ENCODE measurements around the gene AP1G2. TPM values are rescaled to one million over a fixed set of nuclear protein-coding genes. Genes with fewer than 3 reads are reported as not detected.
A peak's percentile ranks its signal among the peaks of the same experiment; 100 is the strongest.

Gene AP1G2
- total and polyA plus RNA-seq, 2 of the 13 experiments (the other 11 are each of a cell fraction or from before 2014, with no cell fraction given) = 96.9 to 611 TPM

GRCh38 chr14:23555882-23556699 lies 11.5 kb downstream of the AP1G2 start, which contains the start of gene THTPA (continued):
- TF ChIP-seq SIX1 (CRISPR knock-in tag; IDR thresholded peaks at IDR 0.05; ENCODE audit: borderline replicate concordance) (0 out of 2 replicates have a peak, but pooled peaks have one; percentile 51), TCF7 (IDR thresholded peaks at IDR 0.05; ENCODE audit: low read depth) (peak; percentile 10; the same call in 1 of the 2 replicates), KDM5A (IDR thresholded peaks at IDR 0.05; ENCODE audit: borderline replicate concordance, low read length) (peak; percentile 95), SP1 (IDR thresholded peaks at IDR 0.05) (no peak), SP1 (CRISPR knock-in tag; IDR thresholded peaks at IDR 0.05) (peak; percentile 64), ZNF549 (CRISPR knock-in tag; IDR thresholded peaks at IDR 0.05) (peak; percentile 44), MIER3 (CRISPR knock-in tag; IDR thresholded peaks at IDR 0.05; ENCODE audit: borderline replicate concordance) (peak; percentile 97), ZNF749 (CRISPR knock-in tag; IDR thresholded peaks at IDR 0.05; ENCODE audit: borderline replicate concordance) (peak; percentile 91; the same call in 1 of the 2 replicates), ZNF234 (CRISPR knock-in tag; conservative IDR thresholded peaks at IDR 0.05) (no peak), TCF12 (IDR thresholded peaks at IDR 0.05) (no peak), TCF12 (CRISPR knock-in tag; IDR thresholded peaks at IDR 0.05) (peak; percentile 85; the same call in 1 of the 2 replicates), ZNF281 (CRISPR knock-in tag; IDR thresholded peaks at IDR 0.05; ENCODE audit: borderline replicate concordance) (peak; percentile 98), ELK4 (CRISPR knock-in tag; IDR thresholded peaks at IDR 0.05; ENCODE audit: borderline replicate concordance) (peak; percentile 91; the same call in 1 of the 2 replicates), ATF5 (CRISPR knock-in tag; IDR thresholded peaks at IDR 0.05; ENCODE audit: low read depth) (peak; percentile 97), DRAP1 (CRISPR knock-in tag; IDR thresholded peaks at IDR 0.05) (peak; percentile 85), LCORL (IDR thresholded peaks at IDR 0.05) (no peak), LCORL (CRISPR knock-in tag; IDR thresholded peaks at IDR 0.05) (peak; percentile 99), ZHX2 (IDR thresholded peaks at IDR 0.05; ENCODE audit: low read depth) (peak; percentile 96), ZHX2 (CRISPR knock-in tag; IDR thresholded peaks at IDR 0.05; ENCODE audit: borderline replicate concordance) (peak; percentile 91)
